Measurements from ENCODE around the gene TIGAR. TPM values are rescaled to one million over a fixed set of nuclear protein-coding genes. Genes with fewer than 3 reads are reported as not detected.

The TIGAR gene
- total RNA-seq, 4 donors from 2014 or later: 1.8 to 4.4 (median 2.5) TPM

- Histone ChIP-seq H3K27ac (no peak overlapping the region), H3K9me3 (no peaks in the 10 kb centered on the region), H3K4me3 (no peak overlapping the region), H3K27me3 (no peaks in the 10 kb centered on the region), H3K4me1 (peaks cover 0 to 15% (median 0%) of the 10 kb centered on the region in 4 donors), H3K36me3 (peaks cover 0 to 84% (median 0%) of the 10 kb centered on the region in 3 donors)
- no peak for DNase-seq (ENCODE audit: low spot score in 2 of 2)
- no peak for TF ChIP-seq EP300 (IDR thresholded peaks at IDR 0.05)
- no peak for TF ChIP-seq POLR2A (IDR thresholded peaks at IDR 0.05)
- WGBS, 2 donors: 73 to 74% methylated on average over 5 of the region's 5 CpGs
These were observed 20.1 kb upstream of the TIGAR start for GRCh38 chr12:4300883-4301282.

GRCh38 chr12:4301932-4302501 lies 19.0 kb upstream of the TIGAR start:
- DNase-seq (ENCODE audit: low spot score in 2 of 2): no peak
- Histone ChIP-seq H3K36me3 (peaks cover 0 to 79% (median 0%) of the 10 kb centered on the region in 3 donors), H3K27me3 (no peaks in the 10 kb centered on the region), H3K4me3 (no peak overlapping the region), H3K27ac (no peak overlapping the region), H3K9me3 (no peaks in the 10 kb centered on the region), H3K4me1 (peaks cover 0 to 23% (median 0%) of the 10 kb centered on the region in 4 donors)
- WGBS, 2 donors: 86 to 89% methylated on average over 11 of the region's 11 CpGs
- TF ChIP-seq EP300 (IDR thresholded peaks at IDR 0.05) (no peak), POLR2A (IDR thresholded peaks at IDR 0.05) (no peak), CTCF (IDR thresholded peaks at IDR 0.05) (no peak)

- Histone ChIP-seq H3K27me3 (no peaks in the 10 kb centered on the region), H3K9me3 (no peaks in the 10 kb centered on the region), H3K27ac (peak overlapping the region in 1 of 4 donors; percentile 5), H3K4me3 (no peak overlapping the region), H3K4me1 (peaks cover 0 to 31% (median 2%) of the 10 kb centered on the region in 4 donors), H3K36me3 (peaks cover 0 to 74% (median 0%) of the 10 kb centered on the region in 3 donors)
- WGBS, 2 donors: 74 to 79% methylated on average over 8 of the region's 8 CpGs
- DNase-seq (ENCODE audit: low spot score in 2 of 2): no peak
- TF ChIP-seq CTCF (IDR thresholded peaks at IDR 0.05): no peak
- no peak for TF ChIP-seq POLR2A (IDR thresholded peaks at IDR 0.05)
- no peak for TF ChIP-seq EP300 (IDR thresholded peaks at IDR 0.05)
These were observed 18.1 kb upstream of the TIGAR start for GRCh38 chr12:4302881-4303280.

GRCh38 chr12:4303750-4304149 lies 17.3 kb upstream of the TIGAR start:
- Histone ChIP-seq H3K9me3 (no peaks in the 10 kb centered on the region), H3K27ac (no peak overlapping the region), H3K36me3 (peaks cover 0 to 69% (median 0%) of the 10 kb centered on the region in 3 donors), H3K27me3 (no peaks in the 10 kb centered on the region), H3K4me3 (no peak overlapping the region), H3K4me1 (peaks cover 0 to 35% (median 6%) of the 10 kb centered on the region in 4 donors)
- DNase-seq (ENCODE audit: low spot score in 2 of 2): no peak
- 37 to 78% methylated on average over 3 of the region's 3 CpGs for WGBS, 2 donors
- TF ChIP-seq EP300 (IDR thresholded peaks at IDR 0.05): no peak

- WGBS, 2 donors: 22 to 23% methylated on average over 15 to 25 of the region's 25 CpGs
- peak overlapping the region in 2 of 4 donors; percentile 25 to 42 for H3K27ac ChIP-seq
- H3K36me3 ChIP-seq: peaks cover 0 to 35% (median 0%) of the 10 kb centered on the region in 3 donors
- H3K4me1 ChIP-seq: peaks cover 0 to 35% (median 6%) of the 10 kb centered on the region in 4 donors
- TF ChIP-seq CTCF (IDR thresholded peaks at IDR 0.05) (peak; percentile 48 to 82 (median 69)), POLR2A (IDR thresholded peaks at IDR 0.05) (no peak), EP300 (IDR thresholded peaks at IDR 0.05) (no peak)
- no peaks in the 10 kb centered on the region for H3K27me3 ChIP-seq
- H3K9me3 ChIP-seq: no peaks in the 10 kb centered on the region
- DNase-seq (ENCODE audit: low spot score in 2 of 2): peak; percentile 43 to 59
- no peak overlapping the region for H3K4me3 ChIP-seq
These were observed 13.2 kb upstream of the TIGAR start for GRCh38 chr12:4307593-4308333.

- Histone ChIP-seq H3K4me3 (no peak overlapping the region), H3K27ac (no peak overlapping the region), H3K36me3 (peaks cover 0 to 28% (median 0%) of the 10 kb centered on the region in 3 donors), H3K9me3 (no peaks in the 10 kb centered on the region), H3K4me1 (peaks cover 0 to 34% (median 6%) of the 10 kb centered on the region in 4 donors), H3K27me3 (no peaks in the 10 kb centered on the region)
- TF ChIP-seq POLR2A (IDR thresholded peaks at IDR 0.05) (no peak), EP300 (IDR thresholded peaks at IDR 0.05) (no peak), CTCF (IDR thresholded peaks at IDR 0.05) (no peak)
- WGBS, 2 donors: 69 to 88% methylated on average over 14 of the region's 14 CpGs
- no peak for DNase-seq (ENCODE audit: low spot score in 2 of 2)
These were observed 12.6 kb upstream of the TIGAR start for GRCh38 chr12:4308334-4308950.
